IMR-90 (cell line): ENCODE data around the gene ADGRG6. TPM values are rescaled to one million over a fixed set of nuclear protein-coding genes. Genes with fewer than 3 reads are reported as not detected.

Source experiments
- ATAC-seq: fragments of 200-7000 bp; cut with Tn5 transposase; 2 replicates; pipeline ENCODE4 v1.9.1; 2020; ENCODE audit warnings: low read depth, mild to moderate bottlenecking, moderate library complexity
- BruUV-seq: library from RNA; stranded (reverse); fragments of 400-500 nt; replicated peaks from 2 replicates; lab custom pipeline; 2021; lab: Mats Ljungman, UMichigan
- CTCF ChIA-PET: fragments of 300-600 bp; formaldehyde crosslinking; extraction: SDS; loops from one replicate; lab custom pipeline; 2021; ENCODE audit warnings: antibody characterized with exemption; lab: Yijun Ruan, JAX
- POLR2A ChIA-PET: fragments of 300-600 bp; sonication (Branson Sonifier 250); formaldehyde crosslinking; loops from one replicate; lab custom pipeline; 2022; ENCODE audit warnings: antibody characterized with exemption; ENCODE audit not compliant: unreplicated experiment; lab: Charles Lee
- DNase-seq: peaks from one replicate; pipeline ENCODE4 v3.0.0; 2013
- H2AFZ ChIP-seq: replicated peaks from 2 replicates; pipeline ENCODE3; 2013; ENCODE audit warnings: low read length, mild to moderate bottlenecking; ENCODE audit not compliant: poor library complexity
- H2AK5ac ChIP-seq: 2 replicates; pipeline ENCODE4 v1.6.1; 2013; ENCODE audit warnings: low read depth, low read length, inconsistent platforms
- H2AK9ac ChIP-seq: replicated peaks from 2 replicates; pipeline ENCODE3; 2013; ENCODE audit warnings: mild to moderate bottlenecking, low read depth, low read length, moderate library complexity; ENCODE audit not compliant: poor library complexity
- H2BK120ac ChIP-seq: 2 replicates; pipeline ENCODE4 v1.6.1; 2013; ENCODE audit warnings: low read depth, low read length, inconsistent platforms
- H2BK15ac ChIP-seq: 3 replicates; pipeline ENCODE4 v1.6.1; 2013; ENCODE audit warnings: low read depth, low read length, inconsistent platforms
- H2BK20ac ChIP-seq: 2 replicates; pipeline ENCODE4 v1.6.1; 2013; ENCODE audit warnings: low read depth, mild to moderate bottlenecking, inconsistent platforms, low read length, moderate library complexity
- H2BK5ac ChIP-seq: 2 replicates; pipeline ENCODE4 v1.6.1; 2013; ENCODE audit warnings: mild to moderate bottlenecking, low read depth, low read length, inconsistent platforms; ENCODE audit not compliant: poor library complexity, severe bottlenecking
- H3K14ac ChIP-seq: replicated peaks from 2 replicates; pipeline ENCODE4 v1.6.1; 2013; ENCODE audit warnings: low read depth, low read length, inconsistent platforms
- H3K18ac ChIP-seq: 2 replicates; pipeline ENCODE4 v1.6.1; 2013; ENCODE audit warnings: low read depth, low read length, control low read depth
- H3K23ac ChIP-seq: 2 replicates; pipeline ENCODE4 v1.6.1; 2013; ENCODE audit warnings: low read depth, low read length, inconsistent platforms
- H3K27ac ChIP-seq: 2 replicates; pipeline ENCODE4 v1.5.1; 2013; ENCODE audit warnings: mild to moderate bottlenecking, control low read depth, low read length; ENCODE audit not compliant: insufficient read depth
- H3K27me3 ChIP-seq: 2 replicates; pipeline ENCODE4 v1.6.1; 2013; ENCODE audit warnings: low read length; ENCODE audit not compliant: control insufficient read depth, insufficient read depth
- H3K36me3 ChIP-seq: 2 replicates; pipeline ENCODE4 v1.6.1; 2013; ENCODE audit warnings: low read length, mixed read lengths; ENCODE audit not compliant: control insufficient read depth, insufficient read depth
- H3K4ac ChIP-seq: 2 replicates; pipeline ENCODE4 v1.6.1; 2013; ENCODE audit warnings: low read depth, low read length, inconsistent platforms
- H3K4me1 ChIP-seq: 2 replicates; pipeline ENCODE4 v1.6.1; 2013; ENCODE audit warnings: low read length, mixed read lengths; ENCODE audit not compliant: control insufficient read depth, insufficient read depth
- H3K4me2 ChIP-seq: 2 replicates; pipeline ENCODE4 v1.6.1; 2013; ENCODE audit warnings: low read depth, mild to moderate bottlenecking, control low read depth, low read length, moderate library complexity
- H3K4me3 ChIP-seq: 2 replicates; pipeline ENCODE4 v1.5.1; 2013; ENCODE audit warnings: low read depth, mild to moderate bottlenecking, control low read depth, low read length, moderate library complexity; ENCODE audit not compliant: insufficient read depth
- H3K56ac ChIP-seq: 2 replicates; pipeline ENCODE4 v1.6.1; 2013; ENCODE audit warnings: low read length, inconsistent platforms; ENCODE audit not compliant: insufficient read depth; ENCODE audit errors: extremely low read depth
- H3K79me1 ChIP-seq, 2 experiments: 2 replicates each; pipeline ENCODE4 v1.6.1; 2013; ENCODE audit warnings: low read length in 2 of 2, inconsistent platforms in 1 of 2, low read depth in 1 of 2
- H3K9ac ChIP-seq: 2 replicates; pipeline ENCODE4 v1.6.1; 2013; ENCODE audit warnings: low read depth, low read length, control low read depth
- H3K9me1 ChIP-seq: 2 replicates; pipeline ENCODE4 v1.6.1; 2013; ENCODE audit warnings: low read length, inconsistent platforms; ENCODE audit not compliant: insufficient read depth
- H3K9me3 ChIP-seq: 2 replicates; pipeline ENCODE4 v1.6.1; 2013; ENCODE audit warnings: low read length; ENCODE audit not compliant: control insufficient read depth, insufficient read depth
- H4K20me1 ChIP-seq: 2 replicates; pipeline ENCODE4 v1.6.1; 2013; ENCODE audit warnings: low read length, inconsistent platforms; ENCODE audit not compliant: insufficient read depth
- H4K5ac ChIP-seq: 2 replicates; pipeline ENCODE4 v1.6.1; 2013; ENCODE audit warnings: mild to moderate bottlenecking, low read depth, low read length, control low read depth
- H4K8ac ChIP-seq, 2 experiments: 2 replicates each; pipeline ENCODE4 v1.6.1; 2013; ENCODE audit warnings: low read depth in 2 of 2, low read length in 2 of 2, control low read depth in 1 of 2, inconsistent platforms in 1 of 2
- H4K91ac ChIP-seq: 2 replicates; pipeline ENCODE4 v1.6.1; 2013; ENCODE audit warnings: low read depth, low read length, inconsistent platforms; ENCODE audit not compliant: insufficient read depth
- BHLHE40 ChIP-seq: fragments of 150-350 bp; IDR thresholded peaks from 2 replicates; pipeline ENCODE4 v1.6.1; 2016; ENCODE audit warnings: mild to moderate bottlenecking, low read depth, low read length
- CEBPB ChIP-seq: IDR thresholded peaks from 2 replicates; pipeline ENCODE4 v1.6.1; 2012; ENCODE audit warnings: low read depth, low read length, improper control_type of control experiment
- CHD1 ChIP-seq: IDR thresholded peaks from 2 replicates; pipeline ENCODE4 v1.6.1; 2012; ENCODE audit warnings: low read depth, low read length, improper control_type of control experiment
- CTCF ChIP-seq: conservative IDR thresholded peaks from 2 replicates; pipeline ENCODE4 v1.5.1; 2012; ENCODE audit warnings: mild to moderate bottlenecking, low read depth, low read length, improper control_type of control experiment
- MAFK ChIP-seq: IDR thresholded peaks from 2 replicates; pipeline ENCODE4 v1.6.1; 2012; ENCODE audit warnings: low read depth, low read length, improper control_type of control experiment
- NFE2L2 ChIP-seq: fragments of 150-350 bp; IDR thresholded peaks from 2 replicates; pipeline ENCODE4 v1.6.1; 2016; ENCODE audit warnings: low read depth, mild to moderate bottlenecking, low read length
- POLR2A ChIP-seq: IDR thresholded peaks from 2 replicates; pipeline ENCODE4 v1.6.1; 2012; ENCODE audit warnings: mild to moderate bottlenecking, low read depth, low read length
- RCOR1 ChIP-seq: IDR thresholded peaks from 2 replicates; pipeline ENCODE4 v1.6.1; 2012; ENCODE audit warnings: mild to moderate bottlenecking, low read length, improper control_type of control experiment; ENCODE audit not compliant: insufficient replicate concordance
- RFX5 ChIP-seq: IDR thresholded peaks from 2 replicates; pipeline ENCODE4 v1.8.0; 2012; ENCODE audit warnings: low read depth, mild to moderate bottlenecking, low read length, moderate library complexity
- SMC3 ChIP-seq: fragments of 150-350 bp; IDR thresholded peaks from 2 replicates; pipeline ENCODE4 v1.6.1; 2016; ENCODE audit warnings: low read depth, mild to moderate bottlenecking, antibody characterized with exemption, low read length, moderate library complexity
- USF2 ChIP-seq: fragments of 150-350 bp; IDR thresholded peaks from 2 replicates; pipeline ENCODE4 v1.6.1; 2017; ENCODE audit warnings: mild to moderate bottlenecking, antibody characterized with exemption, low read length, low read depth
- WGBS, 2 experiments: methylation state at CpG; one replicate each; pipeline versions ENCODE4 v1.1.5 to v1.1.7; 2013; ENCODE audit warnings: missing lambda C conversion rate in 2 of 2; ENCODE audit not compliant: insufficient read length in 1 of 2; ENCODE audit errors: extremely low coverage in 2 of 2; 5-methylcytosine and 5-hydroxymethylcytosine counted together
- dilution Hi-C: fragments of 300-500 bp; cut with HindIII; formaldehyde crosslinking; loops from one replicate; pipeline ENCODE4 v1.14.3; 2018; ENCODE audit warnings: low sequenced_read_pairs; ENCODE audit not compliant: unreplicated experiment
- in situ Hi-C: fragments of 300-500 bp; cut with MboI; formaldehyde crosslinking; loops from 3 replicates; pipeline ENCODE4 v1.14.3; 2019; ENCODE audit warnings: low sequenced_read_pairs, inconsistent platforms, mixed read lengths
- intact Hi-C: fragments of 100-400 bp; cut with micrococcal nuclease; formaldehyde crosslinking; loops from 2 replicates; pipeline ENCODE4 v1.10.0; 2022
- polyA plus RNA-seq, 3 experiments: library from polyadenylated mRNA; depleted of rRNA; stranded (reverse); fragments of >200 nt; gene quantifications; 2 replicates each; pipeline ENCODE4 v1.2.3, GENCODE V29; 2012; ENCODE audit warnings: low replicate concordance in 1 of 3
- total RNA-seq: library from RNA; depleted of rRNA; stranded (reverse); fragments of >200 nt; gene quantifications from 2 replicates; pipeline ENCODE4 v1.2.3, GENCODE V29; 2012

Gene ADGRG6
- total and polyA plus RNA-seq, 2 of the 4 experiments (the other 2 are of a cell fraction) = 10.0 to 20.3 TPM

GRCh38 chr6:142356201-142356883 is 54.5 kb downstream of the ADGRG6 start:
- Histone ChIP-seq H4K5ac (peak overlapping the region; percentile 67; the same call in 1 of the 2 replicates), H3K4me2 (no peak overlapping the region), H2BK20ac (peak overlapping the region; percentile 28; the same call in 1 of the 2 replicates), H2BK15ac (peak overlapping the region; percentile 68; the same call in 1 of the 3 replicates), H3K79me1 (peaks cover 0 to 3% of the 10 kb centered on the region in 2 experiments; a peak in 1 of 4 replicates), H3K9ac (no peak overlapping the region), H3K4me3 (no peak overlapping the region), H2AK5ac (peak overlapping the region; percentile 78; the same call in 1 of the 2 replicates), H3K9me3 (no peaks in the 10 kb centered on the region), H2AK9ac (no peak overlapping the region), H4K20me1 (no peaks in the 10 kb centered on the region), H2BK5ac (peak overlapping the region; percentile 30), H4K91ac (peak overlapping the region; percentile 71), H3K27ac (peak overlapping the region; percentile 56; the same call in 1 of the 2 replicates), H3K4ac (peak overlapping the region; percentile 59; the same call in 1 of the 2 replicates), H3K18ac (peak overlapping the region; percentile 62), H2BK120ac (peak overlapping the region; percentile 51; the same call in 1 of the 2 replicates), H3K9me1 (peaks cover 5% of the 10 kb centered on the region; the same call in 1 of the 2 replicates), H3K27me3 (no peaks in the 10 kb centered on the region), H4K8ac (peak overlapping the region in 1 of 2 experiments; percentile 54; a peak in 3 of 4 replicates), H2AFZ (no peak overlapping the region), H3K56ac (no peak overlapping the region), H3K4me1 (peaks cover 19% of the 10 kb centered on the region), H3K14ac (peak overlapping the region; percentile 43; the same call in 1 of the 2 replicates), H3K36me3 (no peaks in the 10 kb centered on the region), H3K23ac (no peak overlapping the region; the same call in 1 of the 2 replicates)
- in situ Hi-C loops (no loop called here), intact Hi-C loops (no loop called here), dilution Hi-C loops (no loop called here)
- ChIA-PET POLR2A (no interaction called here), CTCF (no interaction called here)
- peak; percentile 50 for DNase-seq
- BruUV-seq = no TSS peak
- no CpG with 5 or more reads among the region's 5 CpGs for WGBS, 2 experiments
- TF ChIP-seq CEBPB (no peak), USF2 (no peak), SMC3 (no peak), MAFK (no peak), RCOR1 (no peak), RFX5 (no peak), POLR2A (no peak), NFE2L2 (no peak), CHD1 (no peak), BHLHE40 (no peak), CTCF (no peak)
- ATAC-seq = no peak
